NCI-H1417 treated with DMSO at 0.1 percent for 48 hours (cell line): Measurements from ENCODE around the gene BMP8B.

Experiments used
- DNase-seq: peaks from one replicate; lab custom pipeline; 2025; lab: John Stamatoyannopoulos, UW

BMP8B gene

DNA sequence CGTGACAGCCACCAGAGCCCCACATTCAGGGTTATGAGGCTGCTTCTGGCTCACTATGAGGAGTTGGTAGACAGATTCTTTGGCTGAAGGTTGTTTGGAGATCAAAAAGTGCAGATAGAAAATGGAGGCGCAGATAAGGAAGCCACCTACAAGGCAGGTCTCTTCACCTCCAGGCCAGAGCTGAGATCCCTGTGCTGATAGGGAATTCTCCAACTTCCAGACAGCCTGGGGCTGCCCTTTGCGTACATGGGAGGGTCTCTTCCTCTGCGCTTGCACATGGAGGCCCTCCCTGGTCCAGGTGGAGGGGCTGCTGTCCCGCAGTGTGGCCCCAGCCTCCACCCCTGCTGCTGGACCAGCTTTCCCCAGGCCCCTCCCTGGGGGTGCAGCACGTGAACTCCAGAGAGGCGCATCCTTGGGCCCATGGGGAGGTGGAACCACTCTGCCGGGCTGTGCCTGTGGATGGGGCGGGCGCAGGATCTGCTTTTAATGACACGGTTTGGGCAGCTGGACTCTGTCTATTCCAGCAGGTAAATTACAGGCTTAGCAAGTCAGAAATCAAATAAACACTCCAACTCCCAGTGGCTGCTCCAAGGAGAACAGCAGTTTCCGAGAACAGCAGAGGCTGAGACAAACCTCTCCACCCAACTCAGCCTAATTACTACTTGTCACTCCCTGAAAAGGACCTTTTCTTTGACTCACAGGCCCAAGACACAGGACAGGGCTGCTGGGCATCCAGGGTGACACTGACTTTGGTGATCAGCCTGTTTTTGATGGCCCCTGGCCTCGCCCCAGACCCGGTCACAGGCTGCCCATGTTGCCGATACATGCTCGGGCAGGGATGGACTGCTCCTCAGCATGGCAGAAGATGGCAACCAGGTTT, 29.9 kb downstream of the BMP8B start:
- DNase-seq = peak; percentile 50

DNA sequence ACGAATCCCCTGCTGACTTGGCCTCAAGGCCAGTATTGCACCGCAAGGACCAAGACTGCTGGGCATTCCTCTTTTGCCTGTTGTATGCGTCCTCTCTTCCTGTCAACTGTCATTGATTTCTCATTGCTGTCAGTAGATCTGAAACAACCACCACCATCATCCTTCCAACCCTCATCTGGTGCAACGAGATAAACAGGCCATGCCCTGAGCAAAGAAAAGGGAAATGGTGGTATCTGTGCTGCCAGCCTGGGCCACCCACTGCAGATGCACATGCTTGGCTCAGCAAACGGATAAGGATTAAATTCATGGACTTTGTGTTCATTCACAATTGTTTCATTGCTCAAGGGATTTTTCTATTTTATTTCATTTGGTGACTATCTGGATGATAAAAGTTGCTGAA, 31.2 kb downstream of the BMP8B start:
- DNase-seq = no peak

DNA sequence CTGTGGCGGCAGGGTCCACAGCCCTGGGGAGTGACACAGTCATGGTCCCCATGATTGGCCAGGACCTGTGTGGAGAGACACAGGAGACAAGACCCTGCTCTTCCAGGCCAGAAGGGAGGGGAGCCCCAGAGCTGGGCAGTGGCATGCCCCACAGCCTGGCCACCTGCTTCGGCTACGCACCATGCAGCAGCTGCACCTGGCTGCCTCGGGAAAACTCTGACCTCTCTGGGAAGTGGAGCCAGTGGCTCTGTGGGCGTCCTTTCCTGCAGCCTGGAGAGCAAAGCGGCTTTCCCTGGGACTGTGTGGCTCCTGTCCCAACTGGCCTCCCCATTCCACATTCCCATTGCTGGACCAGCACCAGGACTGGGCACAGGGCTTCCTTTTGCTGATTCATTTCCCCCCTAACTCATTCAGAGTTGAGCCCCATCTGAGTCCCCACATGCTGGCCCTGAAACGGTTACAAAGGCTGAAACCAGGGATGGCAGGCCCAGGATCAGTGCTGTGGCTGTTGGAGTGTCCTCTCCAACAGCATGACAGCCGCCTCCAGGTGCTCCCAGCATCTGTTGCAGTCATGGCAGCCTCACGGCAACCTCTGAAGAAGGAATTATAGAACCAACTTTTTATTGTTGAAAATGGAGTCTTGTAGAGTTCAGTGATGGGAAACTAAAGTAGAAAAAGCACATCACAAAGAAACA, 32.6 kb downstream of the BMP8B start:
- DNase-seq = no peak

DNA sequence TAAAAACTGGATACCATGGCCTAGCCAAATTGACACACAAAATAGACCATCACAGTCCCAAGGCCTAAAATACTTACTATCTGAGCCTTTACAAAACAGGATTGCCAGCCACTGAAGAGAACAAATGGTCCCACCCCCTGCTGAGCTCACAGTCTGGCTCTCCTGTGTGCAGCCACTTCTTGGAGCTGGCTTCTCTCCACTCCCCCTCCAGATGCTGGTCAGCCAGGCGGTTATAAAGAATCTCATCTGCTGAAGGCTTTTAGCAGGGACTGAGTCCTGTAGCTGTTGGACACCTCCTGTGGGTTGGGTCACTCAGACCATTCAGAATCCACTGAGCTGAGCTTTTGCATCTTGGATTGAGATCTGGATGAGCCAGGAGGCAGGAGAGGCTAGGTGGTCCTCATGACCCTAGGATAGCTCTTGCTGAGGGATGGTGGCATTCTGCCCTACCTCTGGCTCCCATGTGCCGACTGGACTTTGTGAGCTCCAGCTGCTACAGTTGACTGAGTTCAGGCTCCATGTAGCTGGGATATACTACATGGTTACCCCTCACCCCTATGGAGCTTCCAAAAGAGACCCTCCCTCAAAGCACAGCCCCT, 33.7 kb downstream of the BMP8B start:
- no peak for DNase-seq

DNA sequence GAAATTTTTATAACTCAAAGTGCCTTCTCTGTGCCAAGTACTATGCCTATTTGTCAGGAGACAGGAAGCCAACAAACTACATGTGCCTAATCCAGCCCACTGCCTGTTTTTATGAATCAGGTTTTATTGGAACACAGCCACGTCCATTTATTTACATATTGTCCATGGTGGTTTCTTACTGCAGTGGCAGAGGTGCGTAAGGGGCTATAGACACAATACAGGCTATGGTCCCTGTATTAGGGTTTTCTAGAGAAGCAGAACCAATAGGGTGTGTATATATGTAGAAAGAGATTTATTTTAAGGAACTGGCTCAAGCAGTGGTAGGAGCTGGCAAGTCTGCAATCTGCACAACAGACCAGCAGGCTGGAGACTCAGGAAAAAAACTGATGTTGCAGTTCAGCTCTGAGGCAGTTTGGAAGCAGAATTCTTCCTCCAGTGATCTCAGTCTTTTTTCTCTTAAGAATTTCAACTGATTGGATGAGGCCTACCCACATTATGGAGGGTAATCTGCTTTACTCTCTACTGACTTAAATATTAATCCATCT, 34.6 kb downstream of the BMP8B start:
- DNase-seq = no peak

DNA sequence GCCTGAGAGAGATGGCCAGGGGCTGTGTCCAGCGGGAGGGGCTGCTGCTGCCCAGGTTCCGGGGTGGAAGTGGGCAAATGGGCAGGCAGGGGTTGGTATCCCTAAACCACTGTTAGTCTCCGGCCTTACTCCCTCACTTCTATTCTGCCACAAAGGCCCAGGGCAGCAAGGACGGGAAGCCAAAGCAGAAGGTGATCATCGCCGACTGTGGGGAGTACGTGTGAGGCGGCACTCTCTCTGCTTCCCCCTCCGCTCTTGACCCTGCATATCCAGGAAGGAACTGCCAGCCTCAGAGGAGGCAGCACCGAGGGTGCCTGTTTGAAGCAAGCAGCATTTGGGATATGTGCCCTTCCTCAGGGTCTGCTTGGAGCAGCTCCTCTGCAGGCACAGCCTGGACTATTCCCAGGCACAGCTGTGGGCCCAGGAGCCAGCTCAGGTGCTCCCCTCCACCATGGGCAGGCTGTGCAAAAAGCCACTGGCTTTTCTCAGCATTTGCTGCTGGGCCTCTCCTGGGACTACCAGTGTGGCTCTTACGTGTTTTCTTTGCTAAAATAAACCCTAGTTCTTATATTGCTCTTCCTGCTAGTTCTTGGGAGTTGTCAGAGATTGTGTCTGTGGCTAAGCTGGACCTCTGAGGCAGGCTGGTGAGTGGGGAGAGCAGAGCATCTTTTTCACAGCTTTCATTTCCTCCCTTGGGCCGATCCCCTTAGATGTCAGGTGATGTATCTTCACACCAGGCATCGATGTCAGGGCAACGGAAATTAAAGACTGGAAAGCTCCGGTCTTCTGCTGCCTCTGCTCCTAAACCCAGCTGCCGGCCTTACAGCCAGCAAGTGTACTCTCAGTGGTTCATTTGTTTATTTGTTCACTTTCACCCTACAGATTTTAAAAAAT, 35.3 kb downstream of the BMP8B start:
- no peak for DNase-seq

DNA sequence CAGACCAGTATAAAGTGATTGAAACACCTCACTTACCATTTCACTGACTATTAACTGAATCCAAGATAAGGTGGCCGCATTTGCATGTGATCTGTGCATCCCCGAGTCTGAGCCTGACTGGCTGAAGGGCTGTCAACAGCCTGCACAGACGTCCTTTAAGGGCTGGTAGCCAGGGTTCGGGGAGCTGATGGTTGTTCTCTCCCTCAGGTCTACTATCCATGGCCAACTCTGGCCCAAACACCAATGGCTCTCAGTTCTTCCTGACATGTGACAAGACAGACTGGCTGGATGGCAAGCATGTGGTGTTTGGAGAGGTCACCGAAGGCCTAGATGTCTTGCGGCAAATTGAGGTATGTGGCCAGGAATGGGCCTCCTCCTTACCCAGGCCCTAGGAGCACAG, 36.0 kb downstream of the BMP8B start:
- no peak for DNase-seq

DNA sequence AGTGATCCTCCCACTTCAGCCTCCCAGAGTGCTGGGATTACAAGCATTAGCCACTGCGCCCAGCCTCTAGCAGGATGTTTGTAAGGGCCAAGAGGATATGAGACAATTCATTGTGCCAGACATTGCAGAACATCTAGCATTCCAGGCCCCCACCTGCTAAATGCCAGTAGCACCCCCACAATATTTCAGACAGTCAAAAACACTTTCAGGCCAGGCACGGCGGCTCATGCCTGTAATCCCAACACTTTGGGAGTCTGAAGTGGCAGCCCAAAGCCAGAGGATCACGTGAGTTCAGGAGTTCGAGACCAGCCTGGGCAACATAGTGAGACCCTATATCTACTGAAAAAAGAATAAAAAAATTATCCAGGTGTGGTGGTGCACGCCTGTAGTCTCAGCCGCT, 37.1 kb downstream of the BMP8B start:
- no peak for DNase-seq

DNA sequence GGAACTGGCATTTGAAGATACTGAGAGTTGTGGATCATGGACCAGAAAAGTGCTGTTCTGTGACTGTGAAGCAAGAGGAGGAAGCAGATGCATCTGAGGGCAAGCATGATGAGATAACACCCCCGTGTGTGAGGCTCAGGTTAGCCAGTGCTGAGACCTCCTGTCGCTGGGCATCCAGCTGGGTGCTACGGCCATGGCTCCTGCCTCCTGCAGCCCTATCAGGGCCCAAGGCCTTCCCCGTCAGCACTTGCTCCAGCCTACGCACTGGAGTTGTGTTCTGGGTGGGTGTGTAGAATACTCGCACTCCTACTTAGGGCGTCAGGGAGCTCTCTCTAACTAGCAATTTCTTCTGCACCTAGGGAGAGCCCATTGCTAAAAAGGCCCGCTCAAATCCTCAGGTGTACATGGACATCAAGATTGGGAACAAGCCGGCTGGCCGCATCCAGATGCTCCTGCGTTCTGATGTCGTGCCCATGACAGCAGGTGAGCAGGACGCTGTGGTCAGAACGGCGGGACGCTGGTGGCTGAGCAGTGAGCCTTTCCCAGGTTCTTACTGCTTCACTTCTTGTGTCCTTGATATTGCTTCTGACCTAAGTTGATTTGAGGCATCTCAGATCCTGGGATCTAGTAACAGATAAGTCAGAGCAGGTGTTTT, 43.5 kb downstream of the BMP8B start:
- no peak for DNase-seq

DNA sequence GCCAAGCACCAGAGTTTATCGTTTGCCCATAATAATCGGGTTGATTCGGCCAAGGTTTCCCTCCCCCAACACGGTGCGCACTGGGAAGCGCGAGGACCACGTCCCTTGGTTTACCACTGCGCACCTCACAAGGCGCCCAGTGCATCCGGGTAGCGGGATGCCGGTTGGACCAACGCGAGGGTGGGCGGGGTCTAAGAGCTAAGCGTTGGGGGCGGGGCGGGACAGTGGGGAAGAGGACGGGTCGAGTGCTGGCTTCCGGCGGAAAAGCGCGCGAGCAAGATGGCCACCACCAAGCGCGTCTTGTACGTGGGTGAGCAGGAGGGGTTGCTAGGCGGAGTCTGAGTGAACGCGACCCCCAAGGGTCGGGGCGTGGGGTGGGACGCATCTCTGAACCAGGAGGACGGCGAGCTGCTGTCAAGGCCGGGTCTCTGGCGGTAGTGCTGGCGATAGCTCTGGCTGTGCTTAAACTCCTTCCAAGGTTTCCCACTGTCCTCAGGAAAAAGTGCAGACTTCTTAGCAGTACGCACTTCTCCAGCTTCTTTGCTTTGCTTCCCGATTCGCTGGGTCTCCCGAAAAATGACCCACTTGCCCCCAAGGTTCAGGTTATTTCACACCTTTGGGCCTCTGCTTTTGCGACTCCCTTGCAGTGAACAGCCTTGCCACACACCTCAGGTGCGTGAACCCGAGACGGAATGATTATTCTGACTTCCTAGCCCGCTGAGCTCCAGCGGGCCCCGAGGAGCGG, 49.9 kb downstream of the BMP8B start, which contains the start of gene PPIE:
Gene PPIE (plus strand): TSS at position 261 of the 745 bp plus-strand sequence. CDS start 19 bp downstream, at position 280.
- peak; percentile 69 for DNase-seq

DNA sequence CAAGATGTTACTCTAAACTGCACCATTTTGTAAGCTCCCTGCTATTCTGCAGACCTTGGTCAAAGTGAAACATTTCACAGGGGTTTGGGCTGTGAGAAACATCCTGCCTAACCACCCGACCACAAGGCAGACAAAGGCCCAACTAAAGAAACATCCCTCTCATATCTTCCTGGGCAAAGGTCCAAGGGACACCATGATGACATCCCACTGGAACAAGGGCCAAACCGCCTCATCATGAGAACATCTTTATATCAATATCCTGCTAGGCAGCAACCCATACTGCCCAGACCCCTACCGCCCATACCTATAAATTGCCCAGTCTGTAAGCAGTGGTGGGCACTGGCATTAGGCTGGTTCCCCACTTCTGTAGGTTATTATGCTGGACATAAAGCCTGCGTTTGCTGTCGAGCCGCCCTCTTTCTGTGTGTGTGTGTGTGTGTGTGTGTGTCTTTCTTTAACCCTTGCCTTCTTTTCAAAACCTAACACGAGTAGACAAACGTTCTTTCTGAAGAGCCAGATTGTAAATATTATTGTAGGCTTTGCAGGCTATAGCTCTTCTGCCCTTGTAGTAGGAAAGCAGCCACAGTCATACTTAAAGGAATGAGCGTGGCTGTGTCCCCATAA, 51.0 kb downstream of the BMP8B start:
- DNase-seq = no peak

DNA sequence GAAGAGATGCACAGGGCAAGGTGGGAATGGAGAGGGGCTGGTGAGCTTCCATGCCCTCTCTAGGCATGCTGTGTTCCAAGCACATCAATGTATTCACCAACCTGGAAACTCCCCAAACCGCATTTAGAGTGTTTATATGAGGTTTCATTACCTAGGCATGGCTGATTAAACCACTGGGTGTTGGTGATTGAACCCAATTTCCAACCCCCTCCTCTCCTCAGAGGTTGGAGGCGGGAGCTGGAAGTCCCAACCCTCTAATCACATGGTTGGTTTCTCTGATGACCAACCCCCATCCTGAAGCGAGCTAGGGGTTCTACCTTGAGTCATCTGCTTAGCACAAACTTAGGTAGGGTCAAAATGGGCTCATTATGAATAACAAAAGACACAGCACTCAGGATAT, 52.9 kb downstream of the BMP8B start:
- no peak for DNase-seq

DNA sequence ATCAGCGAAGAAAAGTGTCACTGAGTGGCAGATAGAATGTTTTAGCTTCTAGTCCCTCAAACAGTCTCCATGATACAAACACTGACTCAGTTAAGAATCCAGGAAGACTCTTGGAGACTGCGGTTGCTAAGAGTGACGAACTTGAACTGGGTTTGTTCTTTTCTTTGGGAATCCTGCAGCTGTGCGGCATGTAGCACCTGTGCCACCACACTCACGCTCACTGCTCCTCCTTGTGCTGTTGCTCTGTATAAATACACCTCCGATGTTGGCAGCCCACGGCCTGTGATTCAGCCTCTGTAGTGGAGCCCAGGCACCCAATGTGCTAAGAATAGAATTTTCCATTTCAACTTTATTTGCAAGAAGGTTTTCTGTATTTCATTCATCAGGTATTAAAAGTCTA, 55.5 kb downstream of the BMP8B start:
- no peak for DNase-seq

DNA sequence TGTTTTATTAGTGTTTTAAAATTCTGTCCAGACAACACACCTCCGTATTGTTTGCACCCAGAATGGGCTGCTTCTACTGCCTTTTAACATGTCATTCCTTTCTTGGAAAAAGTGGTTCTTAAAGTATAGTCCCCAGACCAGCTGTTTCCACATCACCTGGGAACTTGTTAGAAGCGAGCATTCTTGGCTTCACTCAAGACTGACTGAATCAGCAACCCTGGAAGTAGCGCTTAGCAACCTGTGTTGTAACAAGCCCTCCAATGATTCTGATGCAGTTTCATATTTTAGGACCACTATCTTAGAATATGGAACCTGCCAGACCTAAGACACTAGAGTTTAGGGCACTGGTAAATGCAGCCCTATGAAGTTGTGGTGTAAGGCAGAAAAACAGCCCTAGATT, 55.9 kb downstream of the BMP8B start:
- no peak for DNase-seq

DNA sequence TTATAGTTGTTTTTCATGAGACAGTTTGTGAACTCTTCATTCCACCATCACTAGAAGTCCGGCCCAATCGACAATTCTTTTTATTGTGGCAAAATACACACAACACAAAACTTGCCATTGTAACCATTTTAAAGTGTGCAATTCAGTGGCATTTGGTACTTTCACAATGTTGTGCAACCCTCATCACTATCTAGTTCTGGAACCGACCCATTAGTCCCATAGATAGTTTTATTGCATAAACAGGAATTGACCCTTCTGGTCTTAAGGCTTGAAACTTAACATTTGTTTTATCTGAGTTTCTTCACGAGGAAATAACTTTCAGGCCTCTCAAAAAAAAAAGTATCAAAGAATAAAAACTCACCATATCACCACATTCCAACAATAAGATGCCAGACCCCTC, 58.8 kb downstream of the BMP8B start:
- no peak for DNase-seq

DNA sequence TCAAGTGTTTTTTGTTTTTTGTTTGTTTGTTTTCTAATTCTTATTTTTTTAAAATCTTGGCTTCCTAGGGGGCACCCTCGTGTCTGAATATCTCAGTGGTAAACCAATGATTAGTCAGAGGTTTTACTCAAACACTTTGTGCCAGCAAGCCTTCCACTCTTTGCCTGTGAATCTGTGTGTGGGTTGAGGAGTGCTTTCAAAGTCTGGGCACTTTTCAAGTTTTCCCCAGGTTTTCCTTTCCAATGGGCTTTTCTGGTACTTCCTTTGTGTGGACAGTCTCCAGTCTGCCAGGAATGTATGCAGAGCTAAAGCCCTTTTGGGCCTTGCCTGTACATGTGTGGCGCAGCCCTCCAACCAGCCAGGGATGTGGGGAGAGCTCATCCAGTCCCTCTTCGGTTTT, 59.6 kb downstream of the BMP8B start:
- no peak for DNase-seq

DNA sequence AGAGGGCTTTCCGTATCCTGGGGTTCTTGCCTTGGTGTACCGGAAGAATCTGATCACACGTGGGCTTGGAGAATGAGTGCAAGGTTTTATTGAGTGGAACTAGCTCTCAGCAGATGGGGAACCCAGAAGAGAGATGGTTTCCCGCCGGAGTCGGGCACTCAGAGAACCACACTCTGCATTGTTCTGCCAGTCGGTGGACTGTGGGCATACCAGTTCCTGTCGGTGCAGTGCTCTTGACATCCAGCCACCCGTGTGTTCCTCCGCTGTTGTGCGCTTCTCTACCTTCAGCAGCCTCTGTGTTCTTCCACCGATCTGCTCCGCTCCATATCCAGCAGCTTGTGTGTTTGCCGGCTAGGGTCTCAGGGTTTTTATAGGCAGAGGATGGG, 60.7 kb downstream of the BMP8B start:
- DNase-seq = no peak

DNA sequence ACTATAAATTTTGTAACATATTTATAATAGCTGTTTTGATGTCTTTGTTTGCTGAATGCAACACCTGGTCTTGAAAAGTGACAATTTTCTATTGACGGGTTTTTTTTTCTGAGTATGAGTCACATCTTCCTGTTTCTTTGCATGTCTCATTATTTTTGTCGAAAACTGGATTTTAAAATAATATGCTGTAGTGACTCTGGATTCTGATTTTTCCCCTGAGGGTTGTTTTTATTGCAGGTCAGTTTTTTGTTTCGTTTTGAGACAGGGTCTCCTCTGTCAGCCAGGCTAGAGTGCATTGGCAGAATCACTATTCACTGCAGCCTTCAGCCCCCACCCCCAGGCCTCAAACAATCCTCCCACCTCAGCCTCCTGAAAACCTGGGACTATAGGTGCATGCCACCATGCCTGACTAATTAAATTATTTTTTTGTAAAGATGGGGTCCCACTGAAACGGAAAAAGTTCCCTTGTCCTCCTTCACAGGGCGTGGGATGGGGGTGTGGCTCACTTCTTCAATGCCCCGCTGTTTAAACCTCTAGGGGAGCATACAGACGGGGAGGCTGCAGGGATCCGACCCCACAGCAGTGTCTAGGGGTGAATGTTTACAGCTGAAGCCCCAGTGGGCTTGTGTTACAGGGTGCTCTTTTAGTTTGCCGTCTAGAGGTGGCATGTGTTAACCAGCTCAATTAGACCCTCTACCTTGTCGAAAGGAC, 61.3 kb downstream of the BMP8B start:
- DNase-seq = no peak

DNA sequence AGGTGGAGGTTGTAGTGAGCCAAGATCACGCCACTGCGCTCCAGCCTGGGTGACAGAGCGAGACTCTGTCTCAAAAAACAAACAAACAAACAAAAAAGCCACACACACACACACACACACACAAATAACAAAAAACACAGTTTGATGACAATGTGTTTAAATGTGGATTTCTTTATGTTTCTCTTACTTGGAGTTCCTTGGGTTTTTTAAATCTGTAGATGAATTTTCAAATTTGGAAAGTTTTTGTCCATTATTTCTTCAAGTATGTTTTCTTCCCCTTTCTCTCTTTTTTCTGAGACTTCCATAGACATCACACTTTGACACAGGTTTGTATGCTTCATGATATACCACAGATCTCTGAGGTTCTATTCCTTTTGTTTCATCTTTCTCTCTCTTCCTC, 62.1 kb downstream of the BMP8B start:
- DNase-seq = no peak
